ENCODE data around the gene MAP3K21. TPM values are rescaled to one million over a fixed set of nuclear protein-coding genes. Genes with fewer than 3 reads are reported as not detected.

MAP3K21 gene
- polyA plus RNA-seq, 1 experiment = 0.42 TPM

DNA sequence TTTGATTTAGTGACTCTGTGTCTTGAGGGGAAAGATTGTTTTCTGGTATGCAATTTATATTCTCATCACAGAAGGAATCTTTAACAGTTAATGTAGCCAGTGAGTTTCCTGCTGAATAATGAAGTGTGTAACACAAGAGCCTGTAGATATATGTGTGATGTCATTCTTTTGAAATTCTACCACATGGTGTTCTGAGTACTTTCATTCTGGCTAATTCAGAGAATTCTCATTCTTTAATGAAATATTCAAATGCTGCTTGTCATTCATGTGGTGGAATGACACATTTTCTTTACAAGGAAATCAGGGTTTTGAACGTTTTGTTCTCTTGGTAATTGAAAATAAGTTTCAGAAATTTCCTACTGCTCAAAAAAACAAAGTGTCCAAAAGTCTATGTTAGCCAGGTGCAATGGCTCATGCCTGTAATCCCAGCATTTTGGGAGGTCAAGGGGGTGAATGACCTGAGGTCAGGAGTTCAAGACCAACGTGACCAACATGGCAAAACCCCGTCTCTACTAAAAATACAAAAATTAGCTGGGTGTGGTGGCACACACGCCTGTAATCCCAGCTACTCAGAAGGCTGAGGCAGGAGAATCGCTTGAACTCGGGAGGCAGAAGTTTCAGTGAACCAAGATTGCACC, 79.6 kb downstream of the MAP3K21 start:
- H3K27me3 ChIP-seq (ENCODE audit: control insufficient read depth, insufficient read depth, low read length) = no peaks in the 10 kb centered on the region
- no peak overlapping the region for H3K27ac ChIP-seq (ENCODE audit: low read depth, low read length)
- no peaks in the 10 kb centered on the region for H3K9me3 ChIP-seq (ENCODE audit: control insufficient read depth, insufficient read depth, low read length)
- H3K4me3 ChIP-seq (ENCODE audit: low read depth, low read length) = no peak overlapping the region
- TF ChIP-seq CTCF (IDR thresholded peaks at IDR 0.05; ENCODE audit: low read depth, low read length) = no peak
- ChIA-PET CTCF (interaction anchor here (0.6 kb wide), 1 partner anchor 7 kb away, joined by 3 read pairs; no protein-coding TSS in a partner anchor), POLR2A (no interaction called here)
- no peak for DNase-seq (ENCODE audit: low read depth, low spot score)

GRCh38 chr1:233409540-233409939, 82.0 kb downstream of the MAP3K21 start:
- no peak for TF ChIP-seq CTCF (IDR thresholded peaks at IDR 0.05; ENCODE audit: low read depth, low read length)
- no peaks in the 10 kb centered on the region for H3K9me3 ChIP-seq (ENCODE audit: control insufficient read depth, insufficient read depth, low read length)
- no peak overlapping the region for H3K27ac ChIP-seq (ENCODE audit: low read depth, low read length)
- H3K4me3 ChIP-seq (ENCODE audit: low read depth, low read length) = no peak overlapping the region
- POLR2A ChIA-PET = no interaction called here
- no peak for DNase-seq (ENCODE audit: low read depth, low spot score)
- H3K27me3 ChIP-seq (ENCODE audit: control insufficient read depth, insufficient read depth, low read length) = no peaks in the 10 kb centered on the region
- CTCF ChIA-PET = no interaction called here

DNA sequence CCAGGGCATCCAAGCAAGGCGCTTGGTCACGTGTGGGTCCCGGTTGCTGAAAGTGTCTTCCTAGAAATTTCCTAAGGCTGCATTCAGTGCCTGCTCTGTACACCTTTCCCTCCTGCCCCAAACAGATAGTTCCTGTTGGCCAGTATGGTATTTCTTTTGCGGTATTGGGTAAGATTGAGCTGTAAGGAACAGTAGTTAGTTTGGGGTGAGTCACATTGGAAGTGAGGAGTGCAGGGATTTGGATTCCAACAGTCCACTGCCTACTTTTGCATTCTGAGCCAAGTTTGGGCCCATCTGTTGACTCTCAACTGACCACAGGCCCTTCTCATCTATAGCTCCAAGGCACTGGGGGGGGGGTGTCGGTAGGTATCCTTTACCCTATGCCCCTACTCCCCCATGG, 83.4 kb downstream of the MAP3K21 start:
- TF ChIP-seq CTCF (IDR thresholded peaks at IDR 0.05; ENCODE audit: low read depth, low read length) = no peak
- DNase-seq (ENCODE audit: low read depth, low spot score) = no peak

DNA sequence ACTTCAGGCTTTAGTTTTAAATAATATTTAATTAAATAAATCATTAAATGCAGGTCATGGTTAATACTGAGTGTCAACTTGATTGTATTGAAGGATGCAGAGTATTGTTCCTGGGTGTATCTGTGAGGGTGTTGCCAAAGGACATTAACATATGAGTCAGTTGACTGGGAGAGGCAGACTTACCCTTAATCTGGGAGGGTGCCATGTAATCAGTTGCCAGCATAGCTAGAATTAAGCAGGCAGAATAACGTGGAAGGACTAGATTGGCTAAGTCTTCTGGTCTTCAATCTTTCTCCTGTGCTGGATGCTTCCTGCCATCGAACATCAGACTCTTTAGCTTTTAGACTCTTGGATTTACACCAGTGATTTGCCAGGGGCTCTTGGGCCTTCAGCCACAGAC, 85.3 kb downstream of the MAP3K21 start:
- Histone ChIP-seq H3K27ac (ENCODE audit: low read depth, low read length) (no peak overlapping the region), H3K27me3 (ENCODE audit: control insufficient read depth, insufficient read depth, low read length) (no peaks in the 10 kb centered on the region), H3K4me3 (ENCODE audit: low read depth, low read length) (no peak overlapping the region), H3K9me3 (ENCODE audit: control insufficient read depth, insufficient read depth, low read length) (no peaks in the 10 kb centered on the region)
- CTCF ChIA-PET = no interaction called here
- POLR2A ChIA-PET = no interaction called here
- TF ChIP-seq CTCF (IDR thresholded peaks at IDR 0.05; ENCODE audit: low read depth, low read length) = no peak
- DNase-seq (ENCODE audit: low read depth, low spot score) = no peak

More for the DNA sequence above, 83.4 kb downstream of the MAP3K21 start:
- CTCF ChIA-PET = no interaction called here
- no peaks in the 10 kb centered on the region for H3K9me3 ChIP-seq (ENCODE audit: control insufficient read depth, insufficient read depth, low read length)
- POLR2A ChIA-PET = no interaction called here
- H3K27ac ChIP-seq (ENCODE audit: low read depth, low read length) = no peak overlapping the region
- H3K27me3 ChIP-seq (ENCODE audit: control insufficient read depth, insufficient read depth, low read length) = no peaks in the 10 kb centered on the region
- no peak overlapping the region for H3K4me3 ChIP-seq (ENCODE audit: low read depth, low read length)

GRCh38 chr1:233421293-233421692, 93.8 kb downstream of the MAP3K21 start:
- DNase-seq (ENCODE audit: low read depth, low spot score) = no peak
- no peak overlapping the region for H3K4me3 ChIP-seq (ENCODE audit: low read depth, low read length)
- TF ChIP-seq CTCF (IDR thresholded peaks at IDR 0.05; ENCODE audit: low read depth, low read length) = no peak
- ChIA-PET POLR2A (interaction anchor here (0.6 kb wide), 1 partner anchor 106 kb away, joined by 3 read pairs; no protein-coding TSS in a partner anchor), CTCF (interaction anchor here (0.7 to 1.2 kb wide), 3 partner anchors 20 to 874 kb away, joined by 3 read pairs; no protein-coding TSS in a partner anchor)
- H3K27me3 ChIP-seq (ENCODE audit: control insufficient read depth, insufficient read depth, low read length) = no peaks in the 10 kb centered on the region
- no peaks in the 10 kb centered on the region for H3K9me3 ChIP-seq (ENCODE audit: control insufficient read depth, insufficient read depth, low read length)
- no peak overlapping the region for H3K27ac ChIP-seq (ENCODE audit: low read depth, low read length)

Data from AG04450 (cell line).